ENCODE data around the gene ETV6.
A peak's percentile ranks its signal among the peaks of the same experiment; 100 is the strongest.

The ETV6 gene

DNA sequence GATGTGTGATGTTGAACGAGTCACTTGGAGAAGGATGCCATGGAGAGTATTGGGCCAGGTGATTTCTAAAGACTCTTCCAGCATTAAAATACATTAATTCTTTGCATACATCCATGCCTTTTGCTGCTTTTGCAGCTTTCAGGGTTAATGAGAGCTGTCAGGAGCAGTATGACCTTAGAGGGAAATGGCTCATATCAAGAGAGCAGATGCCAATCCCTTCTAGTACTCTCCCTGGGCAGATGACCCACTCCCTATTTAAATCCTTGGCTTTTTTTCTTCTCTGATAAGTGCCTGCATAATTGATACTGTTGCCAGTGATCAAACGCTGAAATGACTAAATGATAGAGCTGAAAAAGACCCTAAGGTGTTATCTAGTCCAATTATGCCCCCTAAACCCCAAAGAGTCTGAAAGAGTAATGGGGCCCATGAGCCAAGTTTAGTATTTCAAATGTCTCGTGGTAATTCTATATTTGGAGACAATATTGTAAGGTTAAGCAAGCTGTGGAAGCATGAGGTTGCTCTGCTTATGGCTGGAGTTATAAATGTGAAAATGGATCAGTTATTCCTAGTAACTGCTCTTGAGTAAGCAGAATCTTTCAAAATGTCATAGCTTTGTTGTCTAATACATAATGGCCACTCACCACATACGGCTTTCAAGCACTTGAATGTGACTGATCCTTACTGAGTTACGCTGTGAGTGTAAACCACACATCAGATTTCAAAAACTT lies 137.3 kb downstream of the ETV6 start:
- DNase-seq: no peak

DNA sequence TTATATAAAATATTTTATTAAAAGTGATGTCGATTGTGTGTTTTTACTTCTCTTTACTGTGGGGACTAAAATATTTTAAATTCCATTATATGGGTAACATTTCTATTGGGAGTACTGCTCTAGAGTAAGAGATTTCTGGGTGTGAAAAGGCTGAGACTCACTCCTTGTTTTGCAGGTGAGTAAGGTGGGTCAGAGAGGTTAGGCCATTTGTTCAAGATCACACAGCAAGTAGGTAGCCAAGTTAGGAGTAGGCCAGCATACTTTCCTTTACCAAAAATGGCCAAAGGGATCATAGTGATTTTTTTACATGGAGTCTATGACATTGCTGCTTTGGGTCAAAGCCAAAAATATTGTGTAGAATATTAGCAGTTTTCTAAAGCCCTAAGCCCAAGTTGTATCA lies 138.0 kb downstream of the ETV6 start:
- no peak for DNase-seq

DNA sequence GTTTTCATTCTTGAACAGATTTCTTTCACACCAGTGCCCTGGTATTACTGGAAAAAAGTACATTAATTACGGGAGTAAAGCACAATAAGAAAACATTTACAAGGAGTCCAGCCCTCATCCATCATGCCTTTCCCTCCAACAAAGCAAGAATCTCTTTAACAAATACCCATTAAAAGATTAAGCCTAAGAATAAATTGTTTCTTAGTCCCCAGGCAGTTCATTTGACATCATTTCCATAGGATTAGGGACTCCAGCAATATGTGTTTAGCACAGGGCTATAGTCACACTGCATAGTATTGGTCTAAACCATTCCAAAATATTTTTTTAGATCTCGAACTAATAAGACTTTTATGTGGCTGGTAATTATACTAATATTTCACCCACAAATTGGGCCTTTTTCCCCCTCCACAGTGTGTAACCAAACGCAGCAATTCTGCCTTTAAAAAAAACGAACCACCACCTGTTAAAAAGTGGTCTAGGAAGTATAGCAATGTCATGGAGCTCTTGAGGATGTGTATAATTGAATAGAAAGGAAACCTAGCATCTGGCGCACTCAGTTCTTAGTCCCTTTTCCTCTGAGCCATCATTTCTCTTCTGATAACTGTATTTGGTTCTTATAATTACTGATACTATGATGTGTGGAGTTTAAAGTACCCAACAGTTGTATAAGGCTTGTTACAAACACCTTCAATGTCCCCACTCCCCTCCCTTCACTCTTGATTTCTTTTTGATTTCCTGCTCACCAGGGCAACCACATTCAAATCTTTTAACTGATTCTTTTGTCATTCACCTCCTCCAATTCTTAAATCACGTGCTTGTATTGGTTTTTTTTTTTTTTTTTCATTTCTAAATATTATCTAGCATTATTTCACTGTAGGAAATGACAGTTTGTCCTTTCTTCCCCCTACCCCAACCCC lies 138.7 kb downstream of the ETV6 start:
- DNase-seq: no peak

DNA sequence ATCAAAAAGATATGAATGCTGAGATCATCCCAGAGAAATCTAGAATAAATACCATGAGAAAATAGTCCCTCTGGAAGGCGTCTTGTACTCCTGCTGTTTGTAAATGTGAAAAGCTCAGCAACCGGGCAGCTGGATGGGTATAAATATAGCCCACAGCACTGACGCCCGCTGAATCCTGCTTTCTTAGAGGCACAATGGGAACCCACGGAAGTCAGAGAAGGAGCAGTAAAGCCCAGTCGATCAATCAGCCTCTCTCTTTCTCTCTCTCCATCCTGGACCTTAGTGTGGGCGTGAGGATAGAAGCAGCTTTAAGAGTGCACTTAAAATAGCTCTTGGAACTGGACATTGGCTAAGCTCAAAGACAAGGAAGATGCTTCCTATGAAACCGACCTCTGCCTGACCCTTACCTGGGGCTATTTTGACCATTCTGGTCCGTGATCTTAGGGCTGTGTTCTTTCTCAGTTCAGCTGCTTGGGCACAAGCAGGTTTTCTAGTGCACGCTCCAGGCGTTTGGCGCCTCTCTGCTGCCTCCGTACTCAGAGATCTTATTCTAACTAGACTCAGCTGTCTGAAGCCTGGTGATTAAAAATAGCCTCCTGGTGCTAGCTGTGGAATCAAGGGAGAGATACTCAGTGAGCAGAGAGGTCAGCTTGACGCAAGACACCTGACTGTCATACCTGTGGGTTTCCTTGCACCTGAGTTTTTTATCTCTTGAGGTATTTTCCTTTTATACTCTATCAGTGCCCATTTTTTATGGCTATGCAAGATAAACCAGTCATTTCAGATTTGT lies 144.6 kb downstream of the ETV6 start:
- no peak for DNase-seq

DNA sequence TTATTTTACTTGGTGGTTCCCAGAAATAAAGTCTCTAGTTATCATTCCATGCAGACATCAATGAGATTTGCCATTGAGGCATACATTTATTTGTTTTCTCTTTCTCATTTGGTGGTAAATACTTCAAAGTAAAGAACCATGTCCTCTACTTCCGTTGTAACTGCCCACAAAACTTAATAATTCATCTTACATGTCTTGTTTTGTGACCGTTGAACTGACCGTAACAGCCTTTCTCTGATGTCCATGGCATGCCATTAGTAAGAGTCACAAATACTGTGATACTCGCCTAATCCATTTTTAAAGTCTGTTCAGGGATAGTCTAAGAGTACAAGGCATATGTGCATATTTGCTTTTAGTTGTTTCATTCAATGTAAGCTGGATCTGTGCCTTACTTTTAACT lies 145.3 kb downstream of the ETV6 start:
- no peak for DNase-seq

DNA sequence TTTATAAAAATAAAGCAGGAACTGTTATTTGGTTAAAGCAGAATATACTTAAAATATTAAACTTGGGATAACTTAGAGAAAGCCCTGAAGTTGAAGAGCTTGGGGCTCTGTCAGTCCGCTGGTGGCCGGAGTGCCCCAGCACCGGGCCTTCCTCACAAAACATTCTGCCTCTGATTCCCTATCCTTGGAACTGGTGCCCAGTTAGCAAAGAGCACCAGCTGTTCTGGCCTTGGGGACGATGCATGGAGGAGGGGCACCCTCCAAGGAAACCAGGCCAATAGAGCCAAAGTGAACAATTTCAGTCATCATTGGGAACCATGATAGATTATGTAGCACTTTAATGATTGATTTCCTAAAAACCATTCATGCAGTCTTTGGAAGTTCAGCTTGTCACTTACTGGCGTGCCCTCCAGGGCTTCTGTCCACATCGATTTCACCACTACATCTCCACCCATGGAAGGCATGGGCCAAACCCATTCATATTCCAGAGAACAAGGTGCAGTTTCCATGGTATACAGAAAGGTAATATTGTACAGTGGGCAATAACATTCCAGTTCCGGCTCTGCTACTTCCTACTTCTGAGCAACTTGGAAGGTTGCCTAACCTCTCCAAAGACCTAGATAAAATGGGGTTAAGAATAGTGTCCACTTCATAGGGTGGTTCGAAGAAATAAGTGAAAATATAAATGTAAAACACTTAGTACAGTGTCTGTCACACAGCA lies 145.9 kb downstream of the ETV6 start:
- no peak for DNase-seq

DNA sequence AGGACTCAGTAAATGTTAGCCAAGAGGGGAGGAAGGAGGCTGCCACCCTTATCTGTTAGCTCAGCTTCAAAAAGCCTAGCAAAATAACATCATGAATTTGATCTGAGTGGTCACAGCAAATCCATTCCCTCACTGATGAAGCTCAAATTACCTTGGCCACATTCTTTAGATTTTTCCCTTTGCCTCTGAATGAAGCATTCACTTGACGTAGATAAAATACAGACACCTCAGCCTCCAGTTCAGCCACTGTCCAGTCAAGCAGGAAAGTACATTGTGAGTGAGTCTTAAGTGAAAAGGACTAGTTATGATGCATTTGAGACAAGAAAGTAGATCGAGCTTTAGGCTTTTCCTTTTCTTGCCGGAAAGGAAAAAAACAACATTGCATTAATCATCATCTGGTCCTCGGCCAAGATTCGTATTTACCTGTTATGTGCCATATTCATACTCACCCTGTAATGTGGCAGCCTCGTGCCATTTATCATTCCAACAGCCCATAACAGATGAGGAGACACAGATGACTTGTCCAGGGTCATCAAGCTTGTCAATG lies 146.5 kb downstream of the ETV6 start:
- DNase-seq: no peak

DNA sequence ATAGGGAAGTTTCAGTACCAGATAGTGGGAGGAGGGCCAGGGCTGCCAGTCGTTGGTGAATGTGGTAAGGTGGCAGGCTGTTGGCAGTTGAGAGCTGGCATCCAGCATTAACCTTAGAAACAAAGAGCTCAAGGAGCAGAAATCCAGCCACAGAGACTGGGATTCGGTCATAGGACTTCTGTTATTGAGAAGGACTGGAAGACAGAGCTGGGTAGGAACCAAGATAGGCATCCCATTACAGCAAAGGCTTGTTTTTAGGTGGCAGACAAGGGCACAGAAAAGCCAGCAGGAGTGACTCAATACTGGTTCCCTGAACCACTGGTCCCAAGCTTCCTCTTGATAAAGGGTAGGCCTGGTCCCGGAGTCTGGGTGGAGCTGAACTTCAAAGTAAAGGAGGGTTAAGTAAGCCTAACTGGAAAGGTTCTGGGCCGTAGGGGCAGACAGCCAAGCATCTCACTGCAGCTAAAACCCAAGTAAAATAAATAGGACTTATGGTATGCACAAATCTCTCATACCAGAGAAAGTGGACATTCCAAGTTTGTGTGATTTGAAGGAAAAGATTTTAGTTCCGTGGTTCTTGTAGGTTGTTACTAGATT lies 147.9 kb downstream of the ETV6 start:
- DNase-seq: no peak

DNA sequence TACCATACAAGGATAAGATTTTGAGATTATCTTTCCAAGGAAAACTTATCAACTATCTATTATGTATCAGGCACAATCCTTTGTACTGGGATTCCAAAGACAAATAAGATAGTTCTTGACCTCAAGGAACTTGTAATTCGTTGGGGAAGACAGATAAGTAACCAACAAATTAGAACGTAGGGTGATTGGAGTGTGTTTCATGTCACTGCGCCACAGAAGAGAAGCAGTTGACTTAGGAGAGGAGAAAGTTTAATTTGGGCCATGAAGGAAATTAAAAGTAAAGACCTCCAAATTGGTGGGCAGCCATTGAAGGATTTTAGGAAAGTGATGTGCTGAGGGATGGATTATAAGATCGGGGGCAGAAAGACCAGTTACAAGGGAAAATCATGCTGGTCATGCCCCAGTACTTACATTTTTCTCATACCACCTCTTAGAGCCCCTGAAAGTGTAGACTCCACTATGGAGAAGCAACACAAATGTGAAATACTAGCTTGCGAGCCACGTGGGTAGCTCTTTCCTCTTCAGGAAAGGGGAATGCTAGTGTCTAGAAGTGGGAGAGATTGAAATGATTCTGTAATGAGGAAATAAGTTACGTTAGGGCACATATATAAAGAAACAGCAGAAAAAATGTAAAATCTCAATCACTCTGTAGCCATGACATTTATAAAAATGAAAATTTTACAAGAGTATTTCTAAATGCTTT lies 148.7 kb downstream of the ETV6 start:
- DNase-seq: no peak

DNA sequence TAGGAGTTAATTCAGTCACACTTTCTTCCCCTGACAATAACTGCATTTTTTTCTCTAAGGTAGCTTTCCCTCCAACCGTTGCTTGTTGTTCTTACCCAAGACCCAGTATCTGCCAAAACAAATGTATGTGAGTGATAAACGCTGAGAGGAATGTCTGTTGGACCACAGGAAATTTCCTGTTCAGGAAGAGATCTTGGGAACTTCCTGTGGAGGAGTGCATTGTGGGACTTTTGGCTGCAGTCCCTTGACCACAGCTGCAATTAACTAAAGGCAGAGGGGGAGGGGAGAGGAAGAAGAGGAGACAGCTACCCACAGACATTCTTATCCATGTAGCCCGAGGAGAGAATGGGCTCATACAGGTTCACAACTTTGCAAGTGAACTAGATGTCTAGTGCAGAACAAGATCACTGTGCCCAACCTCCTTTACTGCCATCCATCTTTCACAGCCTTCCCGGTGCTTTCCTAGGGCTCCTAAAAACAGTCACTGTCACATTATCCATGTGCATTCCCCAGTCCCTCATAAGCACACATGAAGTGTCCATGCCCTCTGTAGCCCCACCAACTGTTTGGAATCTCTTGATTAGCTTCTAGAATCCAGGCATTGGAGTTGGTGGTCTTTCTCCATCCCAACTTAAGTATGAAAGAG lies 149.5 kb downstream of the ETV6 start:
- DNase-seq: peak; percentile 53

DNA sequence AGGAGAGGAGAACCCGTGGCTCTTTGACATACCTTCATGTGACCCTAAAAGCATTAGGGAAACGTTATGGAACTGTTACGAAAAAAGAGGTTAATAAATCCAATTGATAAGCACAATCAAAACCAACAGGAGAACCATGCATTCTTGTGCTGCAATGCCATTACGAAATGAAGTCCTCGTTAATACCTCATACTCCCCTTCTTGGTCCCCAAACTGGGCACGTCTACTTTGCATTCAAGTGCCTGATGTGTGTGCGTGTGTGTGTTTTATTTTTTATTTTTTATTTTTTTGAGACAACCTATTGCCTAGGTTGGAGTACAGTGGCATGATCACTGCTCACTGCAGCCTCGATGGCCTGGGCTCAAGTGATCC lies 150.0 kb downstream of the ETV6 start:
- no peak for DNase-seq

DNA sequence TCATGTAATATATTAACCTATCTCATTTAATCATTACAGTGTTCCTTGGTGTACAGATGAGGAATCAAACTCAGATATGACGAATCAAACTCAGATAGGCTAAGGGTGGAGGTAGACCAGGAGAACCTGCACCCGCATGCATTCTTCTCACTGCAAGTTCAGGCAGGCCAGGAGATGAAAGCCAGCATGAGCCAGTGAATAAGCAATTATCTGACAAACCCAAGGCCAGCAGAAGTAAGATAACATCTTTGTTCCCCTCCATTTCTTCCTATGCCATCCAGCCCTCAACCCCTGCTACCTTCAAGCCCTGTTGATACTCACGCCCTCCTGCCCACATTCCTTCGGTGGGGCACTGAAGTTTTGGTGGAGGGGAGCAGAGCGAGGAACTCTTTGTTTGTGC lies 152.2 kb downstream of the ETV6 start:
- DNase-seq: no peak

DNA sequence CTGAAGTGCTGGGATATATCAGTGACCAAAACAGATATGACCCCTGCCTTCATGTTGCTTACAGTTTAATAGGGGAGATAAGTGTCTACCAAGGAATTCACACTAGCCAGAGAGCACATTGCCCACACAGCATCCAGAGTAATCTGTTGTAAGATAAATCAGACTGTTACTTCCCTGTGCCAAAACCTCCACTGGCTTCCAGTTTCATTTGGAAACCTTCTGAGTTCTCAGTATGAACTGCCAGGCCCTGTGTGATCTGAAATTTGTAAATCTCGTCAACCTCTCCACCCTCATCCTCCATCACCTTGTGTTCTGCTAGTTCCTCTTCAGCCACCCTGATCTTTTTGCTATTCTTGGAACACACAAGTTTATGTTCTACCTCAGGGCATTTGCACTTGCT lies 154.7 kb downstream of the ETV6 start:
- no peak for DNase-seq

DNA sequence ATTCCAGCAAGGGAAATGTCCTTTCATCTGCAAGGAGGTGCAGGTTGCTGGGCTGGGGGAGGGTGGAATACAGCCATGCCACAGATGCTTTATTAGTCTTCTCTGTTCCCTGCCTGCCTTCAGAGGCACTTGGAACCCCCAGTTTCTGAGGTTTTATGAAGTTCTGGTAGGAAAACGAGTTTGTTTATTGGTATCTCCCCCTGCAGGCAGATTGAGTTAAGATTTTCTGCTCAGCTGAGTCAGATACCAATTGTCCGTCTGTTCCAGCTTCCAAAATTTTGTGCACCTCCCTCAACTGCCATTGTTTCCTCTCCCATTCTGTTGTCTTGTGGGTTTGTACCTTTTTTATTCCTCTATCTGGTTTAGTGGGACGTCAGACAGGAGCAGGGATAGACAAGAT lies 155.6 kb downstream of the ETV6 start:
- no peak for DNase-seq

DNA sequence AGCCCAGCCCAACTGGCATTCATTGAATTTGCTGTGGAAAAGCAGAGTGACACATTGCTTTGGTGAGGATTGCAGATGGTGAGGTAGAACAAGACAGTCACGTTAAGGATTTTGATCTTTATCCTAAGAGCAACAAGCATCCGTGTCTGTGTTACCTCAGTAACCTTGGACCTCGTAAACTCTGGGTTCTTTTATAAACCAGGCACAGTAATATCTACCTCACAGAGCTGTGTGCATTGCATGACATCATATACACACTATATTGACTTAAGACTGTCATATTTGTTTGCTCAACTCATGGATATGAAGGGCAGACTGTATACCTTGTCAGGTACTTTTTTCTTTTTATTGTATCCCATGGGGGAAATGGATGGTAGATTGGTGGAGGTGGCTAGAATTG lies 156.2 kb downstream of the ETV6 start:
- no peak for DNase-seq

DNA sequence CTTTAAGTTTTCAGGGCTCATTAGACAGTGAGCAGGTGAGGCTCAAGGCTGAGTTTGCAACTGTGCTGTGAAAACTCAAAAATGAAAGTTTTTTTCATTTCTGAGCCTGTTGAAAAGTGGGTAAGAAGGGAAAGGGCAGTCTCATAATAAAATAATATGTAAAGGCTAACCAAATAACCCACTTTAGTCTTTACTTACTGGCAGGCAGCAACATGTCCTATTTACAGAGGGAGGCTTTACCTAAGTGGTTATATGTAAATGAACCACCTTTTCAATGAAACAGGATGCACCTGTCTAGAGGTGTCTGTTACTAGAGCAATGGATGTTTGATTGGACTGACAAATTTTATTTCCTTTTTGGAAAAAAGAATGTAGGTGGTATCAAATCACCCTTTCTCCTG lies 158.0 kb downstream of the ETV6 start:
- no peak for DNase-seq

DNA sequence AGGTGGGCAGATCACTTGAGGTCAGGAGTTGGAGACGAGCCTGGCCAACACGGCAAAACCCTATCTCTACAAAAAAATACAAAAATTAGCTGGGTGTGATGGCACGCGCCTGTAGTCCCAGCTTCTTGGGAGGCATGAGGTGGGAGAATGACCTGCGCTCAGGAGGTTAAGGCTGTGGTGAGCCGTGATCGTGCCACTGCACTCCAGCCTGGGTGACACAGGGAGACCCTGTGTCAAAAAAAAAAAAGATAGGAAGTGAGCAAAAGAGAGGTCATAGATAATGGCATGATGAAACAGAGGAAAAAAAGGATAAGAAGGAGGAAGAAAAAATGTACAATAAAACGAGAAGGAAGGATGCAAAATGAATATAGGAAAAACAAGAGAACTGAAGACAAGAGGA lies 159.5 kb downstream of the ETV6 start:
- no peak for DNase-seq

DNA sequence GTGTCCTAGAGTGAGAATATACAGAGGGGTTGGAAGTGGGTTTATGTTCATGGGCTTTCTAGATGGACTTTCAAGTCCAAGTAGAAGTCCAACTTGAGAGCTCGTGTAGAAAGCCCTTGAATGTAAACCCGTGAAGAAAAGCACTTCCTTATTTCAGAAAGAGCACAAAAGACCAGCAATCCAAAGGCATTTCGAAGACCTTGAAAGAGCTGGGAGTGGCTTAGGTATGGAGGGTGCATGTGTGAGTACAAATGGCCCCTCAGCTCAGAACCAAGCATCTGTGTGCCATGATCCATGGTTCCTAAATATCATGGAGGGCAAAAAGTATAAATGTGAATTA lies 160.7 kb downstream of the ETV6 start:
- DNase-seq: no peak

DNA sequence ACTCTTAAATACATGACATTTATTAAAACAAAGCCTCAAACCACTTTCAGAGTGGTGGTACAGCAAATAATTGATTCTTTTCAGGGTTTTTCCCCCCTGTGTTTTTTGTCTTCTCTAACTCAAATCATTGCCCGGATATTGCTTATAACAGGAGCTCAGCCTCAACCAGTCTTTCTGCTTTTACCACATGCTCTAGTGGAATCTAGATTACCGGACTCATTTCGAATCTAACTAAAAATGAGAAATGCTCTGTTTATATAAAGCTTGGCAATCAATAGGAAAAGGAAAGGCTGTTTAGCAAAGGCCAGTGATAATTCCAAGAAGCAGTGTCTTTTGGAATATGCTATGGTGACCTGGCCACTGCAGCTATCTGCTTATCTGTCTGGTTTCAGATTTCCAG lies 161.5 kb downstream of the ETV6 start:
- no peak for DNase-seq

DNA sequence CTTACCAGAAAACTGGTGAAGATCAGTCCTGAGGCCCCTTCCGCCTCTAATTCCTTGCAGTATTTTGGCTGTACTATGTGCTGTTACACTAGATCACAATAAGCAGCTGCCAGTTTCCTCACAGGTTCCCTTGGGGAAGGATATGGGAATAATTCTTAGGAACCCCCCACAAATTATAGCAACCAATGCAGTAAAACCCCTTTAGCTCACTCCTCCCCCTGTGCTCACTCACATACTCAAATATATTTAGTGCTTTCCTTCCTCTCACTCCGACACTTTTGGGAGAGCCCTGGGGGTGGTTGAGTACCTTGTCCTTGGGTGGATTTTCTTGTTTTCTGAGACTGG lies 162.7 kb downstream of the ETV6 start:
- no peak for DNase-seq
